Superior temporal gyrus (tissue), 1 donor: ENCODE measurements around the gene GATA2.

Experiments
- DNase-seq: peaks from one replicate; pipeline ENCODE4 v3.0.0-alpha.2; 2016; ENCODE audit errors: extremely low spot score

Gene GATA2

GRCh38 chr3:128502712-128503111 lies 9.7 kb upstream of the GATA2 start:
- no peak for DNase-seq

GRCh38 chr3:128501431-128501830 lies 8.4 kb upstream of the GATA2 start:
- no peak for DNase-seq

GRCh38 chr3:128500556-128500955 lies 7.6 kb upstream of the GATA2 start:
- no peak for DNase-seq

GRCh38 chr3:128499724-128500275 lies 6.8 kb upstream of the GATA2 start:
- DNase-seq: no peak

- no peak for DNase-seq
These were observed 6.0 kb upstream of the GATA2 start for GRCh38 chr3:128498901-128499530.

GRCh38 chr3:128498127-128498626 lies 5.2 kb upstream of the GATA2 start:
- no peak for DNase-seq

- peak; percentile 79 for DNase-seq
These were observed 4.5 kb upstream of the GATA2 start for GRCh38 chr3:128497305-128498126.

GRCh38 chr3:128496602-128497304 lies 3.8 kb upstream of the GATA2 start:
- DNase-seq: no peak

- DNase-seq: no peak
These were observed 3.1 kb upstream of the GATA2 start for GRCh38 chr3:128496019-128496601.

GRCh38 chr3:128495435-128495970 lies 2.5 kb upstream of the GATA2 start:
- DNase-seq: no peak

- no peak for DNase-seq
These were observed 1.3 kb upstream of the GATA2 start for GRCh38 chr3:128494367-128494650.

GRCh38 chr3:128493570-128494366 lies 767 bp upstream of the GATA2 start:
- no peak for DNase-seq

GRCh38 chr3:128491941-128492670 lies 895 bp downstream of the GATA2 start:
- no peak for DNase-seq

GRCh38 chr3:128491691-128491940 lies 1.4 kb downstream of the GATA2 start:
- DNase-seq: no peak

- no peak for DNase-seq
These were observed 1.9 kb downstream of the GATA2 start for GRCh38 chr3:128490915-128491690.

- DNase-seq: no peak
These were observed 2.4 kb downstream of the GATA2 start for GRCh38 chr3:128490650-128490914.

GRCh38 chr3:128489927-128490649 lies 2.9 kb downstream of the GATA2 start:
- DNase-seq: no peak

GRCh38 chr3:128489674-128489926 lies 3.4 kb downstream of the GATA2 start:
- no peak for DNase-seq

- DNase-seq: no peak
These were observed 3.9 kb downstream of the GATA2 start for GRCh38 chr3:128488991-128489673.
